ENCODE results near the gene TBC1D22A.

The TBC1D22A gene

GRCh38 chr22:47034905-47035419 is 272.5 kb downstream of the TBC1D22A start:
- Histone ChIP-seq H3K27ac (no peak overlapping the region), H3K4me3 (IDR thresholded peaks at IDR 0.05; ENCODE audit: insufficient read depth, low read depth, low read length) (no peak overlapping the region), H3K36me3 (ENCODE audit: insufficient read depth) (no peaks in the 10 kb centered on the region), H4K20me1 (ENCODE audit: insufficient read depth) (no peaks in the 10 kb centered on the region), H3K27me3 (ENCODE audit: insufficient read depth, low read depth) (no peaks in the 10 kb centered on the region), H2AFZ (ENCODE audit: low read depth) (no peak overlapping the region), H3K79me2 (ENCODE audit: insufficient read depth, low read depth) (no peaks in the 10 kb centered on the region), H3K4me2 (no peak overlapping the region), H3K9ac (no peak overlapping the region), H3K4me1 (ENCODE audit: low read depth, poor library complexity, severe bottlenecking) (no peaks in the 10 kb centered on the region)
- TF ChIP-seq CTCF (conservative IDR thresholded peaks at IDR 0.05; ENCODE audit: low read depth, low read length), result no peak

- Histone ChIP-seq H3K4me2 (no peak overlapping the region), H3K4me1 (ENCODE audit: low read depth, poor library complexity, severe bottlenecking) (no peaks in the 10 kb centered on the region), H3K36me3 (ENCODE audit: insufficient read depth) (no peaks in the 10 kb centered on the region), H3K4me3 (IDR thresholded peaks at IDR 0.05; ENCODE audit: insufficient read depth, low read depth, low read length) (no peak overlapping the region), H3K9ac (no peak overlapping the region), H3K27me3 (ENCODE audit: insufficient read depth, low read depth) (no peaks in the 10 kb centered on the region), H4K20me1 (ENCODE audit: insufficient read depth) (no peaks in the 10 kb centered on the region), H3K27ac (no peak overlapping the region), H3K79me2 (ENCODE audit: insufficient read depth, low read depth) (no peaks in the 10 kb centered on the region), H2AFZ (ENCODE audit: low read depth) (no peak overlapping the region)
- no peak for TF ChIP-seq CTCF (conservative IDR thresholded peaks at IDR 0.05; ENCODE audit: low read depth, low read length)
Observed at GRCh38 chr22:47035425-47035881, 273.0 kb downstream of the TBC1D22A start.

GRCh38 chr22:47036352-47036751 is 273.9 kb downstream of the TBC1D22A start:
- Histone ChIP-seq H3K27ac (no peak overlapping the region), H3K4me3 (IDR thresholded peaks at IDR 0.05; ENCODE audit: insufficient read depth, low read depth, low read length) (no peak overlapping the region), H3K9ac (no peak overlapping the region), H3K4me1 (ENCODE audit: low read depth, poor library complexity, severe bottlenecking) (no peaks in the 10 kb centered on the region), H3K4me2 (no peak overlapping the region), H3K36me3 (ENCODE audit: insufficient read depth) (no peaks in the 10 kb centered on the region), H3K79me2 (ENCODE audit: insufficient read depth, low read depth) (no peaks in the 10 kb centered on the region), H3K27me3 (ENCODE audit: insufficient read depth, low read depth) (no peaks in the 10 kb centered on the region), H2AFZ (ENCODE audit: low read depth) (no peak overlapping the region), H4K20me1 (ENCODE audit: insufficient read depth) (no peaks in the 10 kb centered on the region)
- no peak for TF ChIP-seq CTCF (conservative IDR thresholded peaks at IDR 0.05; ENCODE audit: low read depth, low read length)

- TF ChIP-seq CTCF (conservative IDR thresholded peaks at IDR 0.05; ENCODE audit: low read depth, low read length), result no peak
Observed at GRCh38 chr22:47036936-47037485, 274.6 kb downstream of the TBC1D22A start.

More at GRCh38 chr22:47036936-47037485, 274.6 kb downstream of the TBC1D22A start:
- no peak overlapping the region for H3K9ac ChIP-seq
- no peak overlapping the region for H2AFZ ChIP-seq (ENCODE audit: low read depth)
- H3K27me3 ChIP-seq (ENCODE audit: insufficient read depth, low read depth), result no peaks in the 10 kb centered on the region
- no peak overlapping the region for H3K4me2 ChIP-seq
- no peaks in the 10 kb centered on the region for H3K36me3 ChIP-seq (ENCODE audit: insufficient read depth)
- no peak overlapping the region for H3K4me3 ChIP-seq (IDR thresholded peaks at IDR 0.05; ENCODE audit: insufficient read depth, low read depth, low read length)
- no peaks in the 10 kb centered on the region for H3K79me2 ChIP-seq (ENCODE audit: insufficient read depth, low read depth)
- no peaks in the 10 kb centered on the region for H4K20me1 ChIP-seq (ENCODE audit: insufficient read depth)
- no peaks in the 10 kb centered on the region for H3K4me1 ChIP-seq (ENCODE audit: low read depth, poor library complexity, severe bottlenecking)
- no peak overlapping the region for H3K27ac ChIP-seq
